Measurements from ENCODE around the gene EEF1AKMT4. TPM values are rescaled to one million over a fixed set of nuclear protein-coding genes. Genes with fewer than 3 reads are reported as not detected.

EEF1AKMT4 gene
- total RNA-seq: 10 to 100 TPM; 10.2 to 15.0 TPM
- polyA plus RNA-seq (ENCODE audit: insufficient read depth, low read depth, low replicate concordance): 16.9 TPM
- long read RNA-seq, donor 1, transcript EEF1AKMT4-201 (3 exons, 1,823 nt): major isoform, 7 of 7 reads
- long read RNA-seq, donor 1, partial matches to known transcripts: 0 of 7 reads
- long read RNA-seq, donor 1, other reads (novel, unspliced or antisense): 0 of 7 reads
- long read RNA-seq, donor 2, partial matches to known transcripts: 0 of 2 reads
- long read RNA-seq, donor 2, other reads (novel, unspliced or antisense): 0 of 2 reads

DNA sequence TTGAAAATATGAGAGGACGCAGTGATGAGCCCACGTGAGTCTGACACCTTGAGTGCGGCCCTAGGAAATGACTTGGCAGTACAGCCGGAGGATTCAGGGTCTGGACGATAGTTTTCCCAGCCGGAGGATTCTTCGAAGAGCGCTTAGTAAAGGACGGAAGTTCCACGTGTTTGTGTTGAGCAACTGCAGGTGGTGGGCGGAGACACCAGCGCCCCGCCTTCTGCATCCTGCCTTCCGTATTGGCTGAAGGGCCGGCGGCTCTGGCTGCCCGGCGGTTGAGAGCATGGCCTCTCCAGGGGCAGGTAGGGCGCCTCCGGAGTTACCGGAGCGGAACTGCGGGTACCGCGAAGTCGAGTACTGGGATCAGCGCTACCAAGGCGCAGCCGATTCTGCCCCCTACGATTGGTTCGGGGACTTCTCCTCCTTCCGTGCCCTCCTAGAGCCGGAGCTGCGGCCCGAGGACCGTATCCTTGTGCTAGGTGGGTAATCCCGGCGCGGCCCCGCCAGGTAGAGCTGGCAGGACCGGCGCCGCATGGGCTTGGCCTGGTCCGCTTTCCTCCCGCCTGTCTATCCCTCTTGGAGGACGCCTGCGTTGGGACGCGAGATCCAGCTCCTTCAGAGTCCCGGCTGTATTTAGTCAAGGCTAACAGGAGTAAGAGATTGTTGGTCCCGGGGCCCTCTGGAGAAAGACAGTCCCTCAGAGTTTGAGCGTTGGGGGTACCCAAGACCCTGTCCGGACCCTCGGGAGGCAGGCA, at the start of gene EEF1AKMT4:
EEF1AKMT4 (plus strand) TSS at position 261 of the 755 bp plus-strand sequence; CDS start at position 284, 23 bp downstream.
- Histone ChIP-seq H3K4me3 (peak within 1 kb of the TSS; percentile 81 to 84), H3K9me3 (no peaks in the 10 kb centered on the region), H3K27ac (peak within 1 kb of the TSS; percentile 73 to 81), H3K27me3 (no peaks in the 10 kb centered on the region), H3K4me1 (peaks cover 10% of the 10 kb centered on the region), H3K36me3 (ENCODE audit: low read depth, missing control alignments) (no peaks in the 10 kb centered on the region)
- WGBS, 2 donors: 0% methylated on average over 15 to 53 of the region's 54 CpGs
- intact Hi-C loops (cut with DNase I; ENCODE audit: low total_unique reads): loop anchor here (10.0 kb wide), 1 partner anchor 355 kb away; no protein-coding TSS in a partner anchor
- TF ChIP-seq POLR2A (IDR thresholded peaks at IDR 0.05): no peak
- TF ChIP-seq, protein P1, sequence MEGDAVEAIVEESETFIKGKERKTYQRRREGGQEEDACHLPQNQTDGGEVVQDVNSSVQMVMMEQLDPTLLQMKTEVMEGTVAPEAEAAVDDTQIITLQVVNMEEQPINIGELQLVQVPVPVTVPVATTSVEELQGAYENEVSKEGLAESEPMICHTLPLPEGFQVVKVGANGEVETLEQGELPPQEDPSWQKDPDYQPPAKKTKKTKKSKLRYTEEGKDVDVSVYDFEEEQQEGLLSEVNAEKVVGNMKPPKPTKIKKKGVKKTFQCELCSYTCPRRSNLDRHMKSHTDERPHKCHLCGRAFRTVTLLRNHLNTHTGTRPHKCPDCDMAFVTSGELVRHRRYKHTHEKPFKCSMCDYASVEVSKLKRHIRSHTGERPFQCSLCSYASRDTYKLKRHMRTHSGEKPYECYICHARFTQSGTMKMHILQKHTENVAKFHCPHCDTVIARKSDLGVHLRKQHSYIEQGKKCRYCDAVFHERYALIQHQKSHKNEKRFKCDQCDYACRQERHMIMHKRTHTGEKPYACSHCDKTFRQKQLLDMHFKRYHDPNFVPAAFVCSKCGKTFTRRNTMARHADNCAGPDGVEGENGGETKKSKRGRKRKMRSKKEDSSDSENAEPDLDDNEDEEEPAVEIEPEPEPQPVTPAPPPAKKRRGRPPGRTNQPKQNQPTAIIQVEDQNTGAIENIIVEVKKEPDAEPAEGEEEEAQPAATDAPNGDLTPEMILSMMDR (IDR thresholded peaks at IDR 0.05): peak; percentile 44 to 58 (median 47)
- DNase-seq: peak; percentile 98

DNA sequence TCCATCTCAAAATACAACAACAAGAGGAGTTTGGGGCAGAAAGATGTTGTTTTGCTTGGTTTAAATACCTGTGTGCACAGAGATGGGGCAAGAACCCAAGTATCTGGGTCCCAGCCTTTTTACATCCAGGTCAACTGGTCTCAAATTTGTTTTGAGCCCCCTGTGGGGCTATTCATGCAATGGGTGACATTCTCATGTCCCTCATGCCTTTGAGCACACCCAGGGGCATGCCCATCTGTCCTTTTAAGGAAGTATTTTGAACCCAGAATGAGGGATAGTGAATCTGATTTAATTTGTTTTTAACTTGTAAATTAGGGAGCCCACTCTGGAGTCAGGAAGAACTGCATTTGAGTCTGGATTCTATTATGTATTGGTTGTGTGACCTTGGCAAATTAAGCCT, 48.6 kb upstream of the EEF1AKMT4 start:
- Histone ChIP-seq H3K27me3 (no peaks in the 10 kb centered on the region), H3K27ac (no peak overlapping the region), H3K4me3 (no peak overlapping the region), H3K4me1 (peaks cover 9% of the 10 kb centered on the region), H3K9me3 (no peaks in the 10 kb centered on the region), H3K36me3 (ENCODE audit: low read depth, missing control alignments) (no peaks in the 10 kb centered on the region)
- intact Hi-C loops (cut with DNase I; ENCODE audit: low total_unique reads): no loop called here
- no peak for TF ChIP-seq POLR2A (IDR thresholded peaks at IDR 0.05)
- TF ChIP-seq, protein P1 (IDR thresholded peaks at IDR 0.05): no peak
- DNase-seq: no peak

DNA sequence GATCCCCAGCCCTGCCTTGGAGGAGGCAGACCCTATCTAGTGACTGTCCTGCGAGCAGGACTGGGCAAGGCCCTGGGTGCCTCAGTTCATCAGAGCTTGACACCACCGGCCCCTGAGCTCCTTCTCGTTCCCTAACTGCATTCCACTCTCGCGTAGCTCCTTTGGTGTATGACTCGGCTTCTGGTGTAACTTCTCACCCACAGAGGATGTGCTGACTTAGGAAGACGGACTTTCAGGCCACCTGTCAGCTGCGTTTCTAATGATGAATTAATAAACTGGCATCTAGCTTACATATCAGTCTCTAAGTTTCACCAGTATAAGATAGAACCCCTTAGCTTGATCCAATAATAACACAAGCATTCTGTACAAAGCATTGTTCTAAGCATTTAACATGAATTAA, 45.9 kb upstream of the EEF1AKMT4 start:
- no peaks in the 10 kb centered on the region for H3K9me3 ChIP-seq
- no peaks in the 10 kb centered on the region for H3K27me3 ChIP-seq
- WGBS, 2 donors: 88 to 90% methylated on average over 8 of the region's 8 CpGs
- H3K27ac ChIP-seq: no peak overlapping the region
- TF ChIP-seq, protein P1 (IDR thresholded peaks at IDR 0.05): no peak
- no peak for TF ChIP-seq POLR2A (IDR thresholded peaks at IDR 0.05)
- intact Hi-C loops (cut with DNase I; ENCODE audit: low total_unique reads): no loop called here
- no peak for DNase-seq
- H3K4me1 ChIP-seq: no peaks in the 10 kb centered on the region
- H3K36me3 ChIP-seq (ENCODE audit: low read depth, missing control alignments): no peaks in the 10 kb centered on the region
- H3K4me3 ChIP-seq: no peak overlapping the region

DNA sequence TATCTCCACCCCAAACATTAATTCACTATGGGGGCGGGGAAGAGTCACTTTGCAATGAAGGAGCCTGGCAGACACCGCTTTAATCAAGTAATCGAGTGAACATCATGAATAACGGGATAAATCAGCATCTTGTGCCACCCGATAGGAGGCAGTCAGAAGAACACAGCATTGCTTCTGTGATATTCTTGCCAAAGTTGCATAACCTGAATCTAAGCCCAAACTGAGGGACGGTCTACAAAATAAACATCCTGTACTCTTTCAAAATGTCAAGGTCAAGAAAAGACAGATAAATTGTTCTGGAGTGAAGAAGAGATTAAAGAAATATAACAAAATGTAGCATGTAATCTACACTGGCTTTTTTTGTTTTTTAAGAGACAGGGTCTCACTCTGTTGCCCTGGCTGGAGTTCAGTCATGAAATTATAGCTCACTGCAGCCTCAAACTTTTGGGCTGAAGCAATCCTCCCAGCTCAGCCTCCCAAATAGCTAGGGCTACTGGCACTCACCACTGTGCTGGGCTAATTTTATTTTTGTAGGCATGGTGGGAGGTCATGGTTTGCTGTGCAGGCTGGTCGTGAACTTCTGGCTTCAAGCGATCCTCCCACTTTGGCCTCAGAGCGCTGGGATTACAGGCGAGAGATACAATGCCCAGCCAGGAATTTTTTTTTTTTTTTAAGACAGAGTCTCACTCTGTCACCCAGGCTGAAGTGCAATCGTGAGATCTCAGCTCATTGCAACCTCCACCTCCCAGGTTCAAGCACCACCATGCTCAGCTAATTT, 40.1 kb upstream of the EEF1AKMT4 start:
- WGBS, 2 donors: 28 to 45% methylated on average over 11 of the region's 11 CpGs
- TF ChIP-seq, protein P1 (IDR thresholded peaks at IDR 0.05): peak in 1 of 3 experiments; percentile 8
- TF ChIP-seq POLR2A (IDR thresholded peaks at IDR 0.05): no peak
- Histone ChIP-seq H3K36me3 (ENCODE audit: low read depth, missing control alignments) (no peaks in the 10 kb centered on the region), H3K4me3 (no peak overlapping the region), H3K27me3 (no peaks in the 10 kb centered on the region), H3K4me1 (peaks cover 22% of the 10 kb centered on the region), H3K27ac (peak overlapping the region; percentile 6 to 47), H3K9me3 (no peaks in the 10 kb centered on the region)
- intact Hi-C loops (cut with DNase I; ENCODE audit: low total_unique reads): no loop called here
- peak; percentile 63 for DNase-seq
